HFF-Myc (cell line): ENCODE results near the gene CSNK1G3.

Experiments
- DNase-seq: peaks from one replicate; pipeline ENCODE4 v3.0.0-alpha.2; 2011; ENCODE audit warnings: low read depth; ENCODE audit errors: extremely low read depth
- H3K4me3 ChIP-seq: replicated peaks from 2 replicates; pipeline ENCODE4 v1.5.1; 2011; ENCODE audit warnings: low read depth, mild to moderate bottlenecking, control low read depth, low read length
- CTCF ChIP-seq: IDR thresholded peaks from 2 replicates; pipeline ENCODE4 v1.5.1; 2012; ENCODE audit warnings: mild to moderate bottlenecking, low read depth, low read length, control low read depth; ENCODE audit errors: missing control alignments

CSNK1G3 gene

GRCh38 chr5:123512611-123513461, 859 bp downstream of the CSNK1G3 start:
- peak overlapping the region; percentile 69 for H3K4me3 ChIP-seq
- no peak for DNase-seq
- TF ChIP-seq CTCF: no peak

- TF ChIP-seq CTCF: no peak
- no peak for DNase-seq
- H3K4me3 ChIP-seq: no peak overlapping the region
Observed at GRCh38 chr5:123514615-123515355, 2.8 kb downstream of the CSNK1G3 start.

GRCh38 chr5:123515904-123516303, 3.9 kb downstream of the CSNK1G3 start:
- no peak for DNase-seq
- TF ChIP-seq CTCF: no peak
- no peak overlapping the region for H3K4me3 ChIP-seq

- TF ChIP-seq CTCF: no peak
- H3K4me3 ChIP-seq: no peak overlapping the region
- no peak for DNase-seq
Observed at GRCh38 chr5:123517476-123517875, 5.5 kb downstream of the CSNK1G3 start.

- DNase-seq: no peak
- no peak overlapping the region for H3K4me3 ChIP-seq
- TF ChIP-seq CTCF: no peak
Observed at GRCh38 chr5:123518111-123518510, 6.1 kb downstream of the CSNK1G3 start.

- no peak overlapping the region for H3K4me3 ChIP-seq
- no peak for DNase-seq
- no peak for TF ChIP-seq CTCF
Observed at GRCh38 chr5:123520677-123521247, 8.8 kb downstream of the CSNK1G3 start.
